ENCODE measurements around the gene CHCHD10. TPM values are rescaled to one million over a fixed set of nuclear protein-coding genes. Genes with fewer than 3 reads are reported as not detected.

The CHCHD10 gene
- total RNA-seq, 1 experiment from 2014 or later, result 178 TPM

- no peaks in the 10 kb centered on the region for H3K27me3 ChIP-seq (replicated peaks; ENCODE audit: control insufficient read depth, insufficient read depth, low read length)
- no peaks in the 10 kb centered on the region for H3K27me3 Mint-ChIP-seq (ENCODE audit: insufficient read depth, unreplicated experiment)
- TF ChIP-seq CTCF (IDR thresholded peaks at IDR 0.05; ENCODE audit: insufficient read depth in 1 of 2, low read depth in 1 of 2, low read length in 1 of 2, severe bottlenecking in 1 of 2, unreplicated experiment in 1 of 2), result no peak
- peak overlapping the region; percentile 30 for H3K27ac Mint-ChIP-seq (ENCODE audit: unreplicated experiment)
- H3K36me3 ChIP-seq (ENCODE audit: control insufficient read depth, insufficient read depth, low read length), result no peaks in the 10 kb centered on the region
- peaks cover 38% of the 10 kb centered on the region for H3K4me1 ChIP-seq
- H3K9me3 ChIP-seq, result no peaks in the 10 kb centered on the region
- peaks cover 18% of the 10 kb centered on the region for H3K4me1 Mint-ChIP-seq (ENCODE audit: low read depth, unreplicated experiment)
- ChIA-PET POLR2A (interaction anchor here (1.1 kb wide), 1 partner anchor 61 kb away, joined by 3 read pairs; no protein-coding TSS in a partner anchor), CTCF (interaction anchor here (1.1 to 1.3 kb wide), 3 partner anchors 76 to 121 kb away, joined by 3 to 4 read pairs (median 3); partner anchors contain the start of genes MIF and SLC2A11)
- H3K36me3 Mint-ChIP-seq (ENCODE audit: insufficient read depth, unreplicated experiment), result peaks cover 8% of the 10 kb centered on the region
- peak overlapping the region; percentile 74 for H3K4me3 ChIP-seq (ENCODE audit: low read depth, low read length)
- DNase-seq, result no peak
- H3K4me3 Mint-ChIP-seq (ENCODE audit: unreplicated experiment), result peak overlapping the region; percentile 74
- no peaks in the 10 kb centered on the region for H3K9me3 Mint-ChIP-seq (ENCODE audit: unreplicated experiment)
- TSS peak; percentile 41 for BruUV-seq (replicated peaks)
- intact Hi-C loops (cut with micrococcal nuclease; ENCODE audit: unreplicated experiment), result loop anchor here (2.0 kb wide), 1 partner anchor 13 kb away; the partner anchor contains the start of gene SMARCB1
Measured at GRCh38 chr22:23773483-23774113, 5.8 kb upstream of the CHCHD10 start.

GRCh38 chr22:23772649-23773473 is 5.1 kb upstream of the CHCHD10 start, which contains the start of gene MMP11:
TSS of gene MMP11 (plus strand) at chr22:23772849. CDS start at chr22:23772871, 22 bp downstream.
- no TSS peak for BruUV-seq (replicated peaks)
- peak; percentile 58 to 77 for DNase-seq
- Mint-ChIP-seq H3K9me3 (ENCODE audit: unreplicated experiment) (no peaks in the 10 kb centered on the region), H3K27me3 (ENCODE audit: insufficient read depth, unreplicated experiment) (no peaks in the 10 kb centered on the region), H3K36me3 (ENCODE audit: insufficient read depth, unreplicated experiment) (peaks cover 8% of the 10 kb centered on the region), H3K4me3 (ENCODE audit: unreplicated experiment) (peak within 1 kb of the TSS; percentile 74), H3K27ac (ENCODE audit: unreplicated experiment) (peak within 1 kb of the TSS; percentile 30), H3K4me1 (ENCODE audit: low read depth, unreplicated experiment) (peaks cover 18% of the 10 kb centered on the region)
- POLR2A ChIA-PET, result interaction anchor here (0.6 to 1.1 kb wide), 5 partner anchors 20 to 121 kb away, joined by 3 read pairs; partner anchors contain the start of genes MIF and SLC2A11
- Histone ChIP-seq H3K4me1 (peaks cover 38% of the 10 kb centered on the region), H3K36me3 (ENCODE audit: control insufficient read depth, insufficient read depth, low read length) (no peaks in the 10 kb centered on the region), H3K4me3 (ENCODE audit: low read depth, low read length) (peak within 1 kb of the TSS; percentile 74), H3K27me3 (replicated peaks; ENCODE audit: control insufficient read depth, insufficient read depth, low read length) (no peaks in the 10 kb centered on the region), H3K9me3 (no peaks in the 10 kb centered on the region)
- no peak for TF ChIP-seq CTCF (IDR thresholded peaks at IDR 0.05; ENCODE audit: insufficient read depth in 1 of 2, low read depth in 1 of 2, low read length in 1 of 2, severe bottlenecking in 1 of 2, unreplicated experiment in 1 of 2)
- intact Hi-C loops (cut with micrococcal nuclease; ENCODE audit: unreplicated experiment), result loop anchor here (2.0 kb wide), 1 partner anchor 14 kb away; the partner anchor contains the start of gene SMARCB1
- CTCF ChIA-PET, result interaction anchor here (0.6 to 1.3 kb wide), 3 partner anchors 51 to 85 kb away, joined by 3 to 4 read pairs (median 3); partner anchors contain the start of gene SLC2A11

- ChIA-PET CTCF (interaction anchor here (0.6 to 1.3 kb wide), 3 partner anchors 51 to 86 kb away, joined by 3 to 4 read pairs (median 3); partner anchors contain the start of gene SLC2A11), POLR2A (interaction anchor here (0.8 to 1.0 kb wide), 2 partner anchors 20 to 85 kb away, joined by 3 read pairs; partner anchors contain the start of gene SLC2A11)
- intact Hi-C loops (cut with micrococcal nuclease; ENCODE audit: unreplicated experiment), result loop anchor here (2.0 kb wide), 1 partner anchor 15 kb away; the partner anchor contains the start of gene SMARCB1
- TF ChIP-seq CTCF (IDR thresholded peaks at IDR 0.05; ENCODE audit: insufficient read depth in 1 of 2, low read depth in 1 of 2, low read length in 1 of 2, severe bottlenecking in 1 of 2, unreplicated experiment in 1 of 2), result no peak
- H3K27me3 Mint-ChIP-seq (ENCODE audit: insufficient read depth, unreplicated experiment), result no peaks in the 10 kb centered on the region
- Histone ChIP-seq H3K4me3 (ENCODE audit: low read depth, low read length) (peak overlapping the region; percentile 74), H3K4me1 (peaks cover 38% of the 10 kb centered on the region), H3K27me3 (replicated peaks; ENCODE audit: control insufficient read depth, insufficient read depth, low read length) (no peaks in the 10 kb centered on the region), H3K9me3 (no peaks in the 10 kb centered on the region), H3K36me3 (ENCODE audit: control insufficient read depth, insufficient read depth, low read length) (no peaks in the 10 kb centered on the region)
- peak overlapping the region; percentile 74 for H3K4me3 Mint-ChIP-seq (ENCODE audit: unreplicated experiment)
- no TSS peak for BruUV-seq (replicated peaks)
- DNase-seq, result no peak
- H3K27ac Mint-ChIP-seq (ENCODE audit: unreplicated experiment), result no peak overlapping the region
- H3K36me3 Mint-ChIP-seq (ENCODE audit: insufficient read depth, unreplicated experiment), result peaks cover 8% of the 10 kb centered on the region
- H3K9me3 Mint-ChIP-seq (ENCODE audit: unreplicated experiment), result no peaks in the 10 kb centered on the region
- peaks cover 18% of the 10 kb centered on the region for H3K4me1 Mint-ChIP-seq (ENCODE audit: low read depth, unreplicated experiment)
Measured at GRCh38 chr22:23772315-23772648, 4.5 kb upstream of the CHCHD10 start.

All from Caco-2 (cell line).